ENCODE measurements around the gene PIRT. TPM values are rescaled to one million over a fixed set of nuclear protein-coding genes. Genes with fewer than 3 reads are reported as not detected.

The PIRT gene
- polyA plus RNA-seq, 2 of the 4 experiments (the other 2 are of a cell fraction) = not detected

- TF ChIP-seq, protein P1, sequence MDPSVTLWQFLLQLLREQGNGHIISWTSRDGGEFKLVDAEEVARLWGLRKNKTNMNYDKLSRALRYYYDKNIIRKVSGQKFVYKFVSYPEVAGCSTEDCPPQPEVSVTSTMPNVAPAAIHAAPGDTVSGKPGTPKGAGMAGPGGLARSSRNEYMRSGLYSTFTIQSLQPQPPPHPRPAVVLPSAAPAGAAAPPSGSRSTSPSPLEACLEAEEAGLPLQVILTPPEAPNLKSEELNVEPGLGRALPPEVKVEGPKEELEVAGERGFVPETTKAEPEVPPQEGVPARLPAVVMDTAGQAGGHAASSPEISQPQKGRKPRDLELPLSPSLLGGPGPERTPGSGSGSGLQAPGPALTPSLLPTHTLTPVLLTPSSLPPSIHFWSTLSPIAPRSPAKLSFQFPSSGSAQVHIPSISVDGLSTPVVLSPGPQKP (IDR thresholded peaks at IDR 0.05; ENCODE audit: low read depth, low read length) = no peak
- TF ChIP-seq NR3C1 (IDR thresholded peaks at IDR 0.05) (no peak), BHLHE40 (IDR thresholded peaks at IDR 0.05; ENCODE audit: low read depth, low read length) (no peak), RFX5 (IDR thresholded peaks at IDR 0.05) (no peak), RAD21 (conservative IDR thresholded peaks at IDR 0.05 in 1 of 2, IDR thresholded peaks at IDR 0.05 in 1 of 2) (no peak), POLR2A (IDR thresholded peaks at IDR 0.05; ENCODE audit: low read length) (no peak), SREBF2 (IDR thresholded peaks at IDR 0.05) (no peak), FOSL2 (IDR thresholded peaks at IDR 0.05) (no peak), FOSL2 (CRISPR knock-in tag; IDR thresholded peaks at IDR 0.05) (no peak), ZSCAN20 (CRISPR knock-in tag; IDR thresholded peaks at IDR 0.05) (no peak)
These were observed 16.1 kb downstream of the PIRT start (continued) for GRCh38 chr17:10821770-10822169.

GRCh38 chr17:10821054-10821453 is 16.8 kb downstream of the PIRT start:
- no peak for ATAC-seq
- Histone ChIP-seq H3K4me3 (no peak overlapping the region), H3K4me1 (no peaks in the 10 kb centered on the region), H3K9me3 (no peaks in the 10 kb centered on the region), H3K4me2 (no peak overlapping the region), H3K27ac (no peak overlapping the region)
- DNase-seq (ENCODE audit: low read depth in 1 of 2, low spot score in 1 of 2) = no peak
- TF ChIP-seq PHF8 (IDR thresholded peaks at IDR 0.05; ENCODE audit: borderline replicate concordance, low read depth) (no peak), REST (IDR thresholded peaks at IDR 0.05) (no peak), HOXB5 (CRISPR knock-in tag; IDR thresholded peaks at IDR 0.05) (no peak), CHD4 (IDR thresholded peaks at IDR 0.05; ENCODE audit: borderline replicate concordance) (no peak), HOXA7 (CRISPR knock-in tag; IDR thresholded peaks at IDR 0.05) (no peak), HDAC2 (IDR thresholded peaks at IDR 0.05) (no peak), CBX8 (IDR thresholded peaks at IDR 0.05) (no peak), ZSCAN20 (CRISPR knock-in tag; IDR thresholded peaks at IDR 0.05) (no peak), RAD21 (conservative IDR thresholded peaks at IDR 0.05 in 1 of 2, IDR thresholded peaks at IDR 0.05 in 1 of 2) (no peak), NR3C1 (IDR thresholded peaks at IDR 0.05) (no peak), EP300 (IDR thresholded peaks at IDR 0.05) (no peak), TP53 (CRISPR knock-in tag; IDR thresholded peaks at IDR 0.05) (no peak), PBX3 (IDR thresholded peaks at IDR 0.05) (no peak), MYC (IDR thresholded peaks at IDR 0.05; ENCODE audit: borderline replicate concordance, low read length) (no peak)
- no peak for FAIRE-seq
- CTCF ChIA-PET = interaction anchor here (1.3 to 3.5 kb wide), 2 partner anchors 8 to 84 kb away, joined by 3 to 10 read pairs; no protein-coding TSS in a partner anchor
- POLR2A ChIA-PET = no interaction called here
- WGBS (ENCODE audit: missing lambda C conversion rate) = 30% methylated on average over 4 of the region's 4 CpGs

- FAIRE-seq = no peak
- Histone ChIP-seq H3K4me2 (no peak overlapping the region), H3K4me3 (no peak overlapping the region), H3K9me3 (no peaks in the 10 kb centered on the region), H3K27ac (no peak overlapping the region), H3K4me1 (no peaks in the 10 kb centered on the region)
- TF ChIP-seq HEYL (CRISPR knock-in tag; IDR thresholded peaks at IDR 0.05) = no peak
- 25% methylated on average over 5 of the region's 5 CpGs for WGBS (ENCODE audit: missing lambda C conversion rate)
- ChIA-PET POLR2A (no interaction called here), CTCF (interaction anchor here (1.7 kb wide), 2 partner anchors 29 to 30 kb away, joined by 4 to 6 read pairs; no protein-coding TSS in a partner anchor)
- no peak for ATAC-seq
- no peak for DNase-seq (ENCODE audit: low read depth in 1 of 2, low spot score in 1 of 2)
These were observed 22.6 kb downstream of the PIRT start for GRCh38 chr17:10815319-10815718.
